WTC11 (cell line): Measurements from ENCODE around the gene EN2. TPM values are rescaled to one million over a fixed set of nuclear protein-coding genes. Genes with fewer than 3 reads are reported as not detected.

Experiments
- ATAC-seq: fragments of 200-7000 bp; cut with Tn5 transposase; 2 replicates; pipeline ENCODE4 v1.10.0; 2021; ENCODE audit warnings: mild to moderate bottlenecking, moderate library complexity
- CTCF ChIA-PET: fragments of 300-600 bp; sonication (Branson Sonifier 250); formaldehyde crosslinking; loops from one replicate; lab custom pipeline; 2021; ENCODE audit warnings: antibody characterized with exemption; lab: Charles Lee
- POLR2A ChIA-PET: fragments of 350-600 bp; sonication (Branson Sonifier 250); formaldehyde crosslinking; loops from one replicate; lab custom pipeline; 2021; ENCODE audit warnings: antibody characterized with exemption; lab: Charles Lee
- DNase-seq: peaks from one replicate; pipeline ENCODE4 v3.0.0; 2021; ENCODE audit warnings: low spot score
- H3K27ac Mint-ChIP-seq: 2 replicates; pipeline ENCODE4 v1.8.0; 2021; ENCODE audit warnings: mixed read lengths
- H3K27me3 Mint-ChIP-seq: 2 replicates; pipeline ENCODE4 v1.8.0; 2021; ENCODE audit warnings: low read depth, mild to moderate bottlenecking, moderate library complexity, mixed read lengths
- H3K36me3 Mint-ChIP-seq: 2 replicates; pipeline ENCODE4 v1.8.0; 2021; ENCODE audit warnings: mixed read lengths
- H3K4me1 Mint-ChIP-seq: 2 replicates; pipeline ENCODE4 v1.8.0; 2022; ENCODE audit warnings: mixed read lengths
- H3K4me3 Mint-ChIP-seq: 2 replicates; pipeline ENCODE4 v1.8.0; 2021; ENCODE audit warnings: mild to moderate bottlenecking, moderate library complexity, mixed read lengths
- H3K9me3 Mint-ChIP-seq: 2 replicates; pipeline ENCODE4 v1.8.0; 2021; ENCODE audit warnings: mixed read lengths
- ATF6 ChIP-seq: sonication (generic); formaldehyde crosslinking; IDR thresholded peaks from 2 replicates; pipeline ENCODE4 v1.8.1; 2023; ENCODE audit warnings: mild to moderate bottlenecking, missing genetic modification reagents
- CBFB ChIP-seq: sonication (generic); formaldehyde crosslinking; IDR thresholded peaks from 2 replicates; pipeline ENCODE4 v1.8.1; 2022; ENCODE audit warnings: mild to moderate bottlenecking, low read depth, missing genetic modification reagents
- CREB1 ChIP-seq: sonication (generic); formaldehyde crosslinking; IDR thresholded peaks from 2 replicates; pipeline ENCODE4 v1.8.0; 2023; ENCODE audit warnings: mild to moderate bottlenecking, missing genetic modification reagents
- CREM ChIP-seq: sonication (generic); formaldehyde crosslinking; IDR thresholded peaks from 2 replicates; pipeline ENCODE4 v1.8.1; 2022; ENCODE audit warnings: mild to moderate bottlenecking, missing genetic modification reagents, moderate library complexity
- ELF4 ChIP-seq: sonication (generic); formaldehyde crosslinking; IDR thresholded peaks from 2 replicates; pipeline ENCODE4 v1.8.1; 2022; ENCODE audit warnings: low read depth, mild to moderate bottlenecking, moderate library complexity, missing genetic modification reagents
- EMX1 ChIP-seq: fragments of 250-450 bp; sonication (Bioruptor Pico); IDR thresholded peaks from 2 replicates; pipeline ENCODE4 v1.8.0; 2021; ENCODE audit warnings: mild to moderate bottlenecking
- ETV6 ChIP-seq: sonication (generic); formaldehyde crosslinking; IDR thresholded peaks from 2 replicates; pipeline ENCODE4 v1.8.1; 2022; ENCODE audit warnings: mild to moderate bottlenecking, missing genetic modification reagents
- FOXK1 ChIP-seq: sonication (generic); formaldehyde crosslinking; IDR thresholded peaks from 2 replicates; pipeline ENCODE4 v1.8.0; 2022; ENCODE audit warnings: mild to moderate bottlenecking, moderate library complexity, missing genetic modification reagents
- IRF2 ChIP-seq: sonication (generic); formaldehyde crosslinking; IDR thresholded peaks from 2 replicates; pipeline ENCODE4 v1.8.0; 2022; ENCODE audit warnings: low read depth, missing genetic modification reagents, borderline replicate concordance
- JAZF1 ChIP-seq: fragments of 250-450 bp; sonication (Bioruptor Pico); IDR thresholded peaks from 2 replicates; pipeline ENCODE4 v1.9.0; 2021; ENCODE audit warnings: moderate library complexity, mild to moderate bottlenecking, inconsistent platforms
- MAX ChIP-seq: sonication (generic); formaldehyde crosslinking; IDR thresholded peaks from 2 replicates; pipeline ENCODE4 v1.8.0; 2022; ENCODE audit warnings: mild to moderate bottlenecking, missing genetic modification reagents
- MLX ChIP-seq: sonication (generic); formaldehyde crosslinking; IDR thresholded peaks from 2 replicates; pipeline ENCODE4 v1.8.1; 2023; ENCODE audit warnings: mild to moderate bottlenecking, missing genetic modification reagents, moderate library complexity
- NFYB ChIP-seq: sonication (generic); formaldehyde crosslinking; conservative IDR thresholded peaks from 2 replicates; pipeline ENCODE4 v1.8.0; 2022; ENCODE audit warnings: low read depth, missing genetic modification reagents
- NR1H2 ChIP-seq: sonication (generic); formaldehyde crosslinking; IDR thresholded peaks from 2 replicates; pipeline ENCODE4 v1.9.0; 2021; ENCODE audit warnings: mild to moderate bottlenecking, moderate library complexity, missing genetic modification reagents
- NR2C2 ChIP-seq: sonication (generic); formaldehyde crosslinking; IDR thresholded peaks from 2 replicates; pipeline ENCODE4 v1.8.0; 2022; ENCODE audit warnings: mild to moderate bottlenecking, missing genetic modification reagents
- PRRX2 ChIP-seq: fragments of 250-450 bp; sonication (Bioruptor Pico); IDR thresholded peaks from 2 replicates; pipeline ENCODE4 v1.8.0; 2021; ENCODE audit warnings: mild to moderate bottlenecking
- RORB ChIP-seq: fragments of 250-450 bp; sonication (Bioruptor Pico); IDR thresholded peaks from 2 replicates; pipeline ENCODE4 v1.9.0; 2021; ENCODE audit warnings: mild to moderate bottlenecking
- SOX15 ChIP-seq: fragments of 250-450 bp; sonication (Bioruptor Pico); IDR thresholded peaks from 2 replicates; pipeline ENCODE4 v1.9.0; 2021; ENCODE audit warnings: mild to moderate bottlenecking
- ZNF263 ChIP-seq: sonication (generic); formaldehyde crosslinking; IDR thresholded peaks from 2 replicates; pipeline ENCODE4 v1.8.1; 2022; ENCODE audit warnings: low read depth, mild to moderate bottlenecking, moderate library complexity, missing genetic modification reagents
- ZNF416 ChIP-seq: fragments of 250-450 bp; sonication (Bioruptor Pico); IDR thresholded peaks from 2 replicates; pipeline ENCODE4 v1.9.0; 2021; ENCODE audit warnings: mild to moderate bottlenecking, inconsistent platforms
- ZNF423 ChIP-seq: fragments of 250-450 bp; sonication (Bioruptor Pico); IDR thresholded peaks from 2 replicates; pipeline ENCODE4 v2.1.2; 2022; ENCODE audit warnings: mild to moderate bottlenecking, moderate library complexity
- total RNA-seq: library from RNA; stranded (reverse); gene quantifications from 3 replicates; pipeline ENCODE4 v1.2.3, GENCODE V29; 2021
- TF ChIP-seq, protein P1 (sequence below): sonication (generic); formaldehyde crosslinking; IDR thresholded peaks from 2 replicates; pipeline ENCODE4 v1.8.1; 2023; ENCODE audit warnings: mild to moderate bottlenecking, missing genetic modification reagents, moderate library complexity
- TF ChIP-seq, protein P2 (sequence below): sonication (generic); formaldehyde crosslinking; conservative IDR thresholded peaks from 2 replicates; pipeline ENCODE4 v1.8.1; 2022; ENCODE audit warnings: mild to moderate bottlenecking, missing genetic modification reagents
- TF ChIP-seq, protein P3 (sequence below): sonication (generic); formaldehyde crosslinking; IDR thresholded peaks from 2 replicates; pipeline ENCODE4 v1.8.1; 2022; ENCODE audit warnings: mild to moderate bottlenecking, moderate library complexity, missing genetic modification reagents
- TF ChIP-seq, protein P4 (sequence below): sonication (generic); formaldehyde crosslinking; IDR thresholded peaks from 2 replicates; pipeline ENCODE4 v1.8.0; 2022; ENCODE audit warnings: missing genetic modification reagents

The EN2 gene
- total RNA-seq, 1 experiment from 2014 or later, result not detected

DNA sequence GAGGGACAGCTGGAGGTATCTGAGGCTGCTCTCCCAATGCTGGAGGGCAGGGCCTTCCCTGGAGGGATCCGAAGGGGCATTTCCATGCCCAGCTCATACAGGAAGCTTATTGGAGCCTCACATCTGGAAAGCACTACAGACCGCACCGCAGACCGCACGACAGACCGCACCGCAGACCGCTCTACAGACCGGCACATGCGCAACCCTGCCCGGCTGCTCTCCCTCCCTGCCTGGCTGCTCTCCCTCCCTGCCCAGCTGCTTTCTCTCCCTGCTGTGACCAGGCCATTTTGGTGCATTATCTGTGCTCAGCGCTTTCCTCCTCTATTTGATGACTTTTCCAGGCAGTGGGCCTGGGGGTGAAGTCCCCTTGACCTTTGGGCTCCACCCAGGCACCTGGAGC is 39.6 kb upstream of the EN2 start:
- Mint-ChIP-seq H3K27ac (no peak overlapping the region), H3K9me3 (no peaks in the 10 kb centered on the region), H3K4me1 (peaks cover 5% of the 10 kb centered on the region; the same call in 1 of the 2 replicates), H3K36me3 (no peaks in the 10 kb centered on the region), H3K4me3 (no peak overlapping the region), H3K27me3 (peaks cover 3% of the 10 kb centered on the region)
- ChIA-PET CTCF (no interaction called here), POLR2A (no interaction called here)
- no peak for ATAC-seq
- no peak for DNase-seq
- TF ChIP-seq PRRX2 (no peak), ELF4 (CRISPR knock-in tag) (no peak), MLX (no peak), FOXK1 (CRISPR knock-in tag) (no peak), SOX15 (no peak), CREB1 (no peak), ZNF423 (CRISPR knock-in tag) (no peak), ETV6 (no peak), IRF2 (CRISPR knock-in tag) (no peak), ZNF263 (CRISPR knock-in tag) (no peak)
- TF ChIP-seq, protein P1, sequence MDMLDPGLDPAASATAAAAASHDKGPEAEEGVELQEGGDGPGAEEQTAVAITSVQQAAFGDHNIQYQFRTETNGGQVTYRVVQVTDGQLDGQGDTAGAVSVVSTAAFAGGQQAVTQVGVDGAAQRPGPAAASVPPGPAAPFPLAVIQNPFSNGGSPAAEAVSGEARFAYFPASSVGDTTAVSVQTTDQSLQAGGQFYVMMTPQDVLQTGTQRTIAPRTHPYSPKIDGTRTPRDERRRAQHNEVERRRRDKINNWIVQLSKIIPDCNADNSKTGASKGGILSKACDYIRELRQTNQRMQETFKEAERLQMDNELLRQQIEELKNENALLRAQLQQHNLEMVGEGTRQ (CRISPR knock-in tag), result no peak
- TF ChIP-seq, protein P2, sequence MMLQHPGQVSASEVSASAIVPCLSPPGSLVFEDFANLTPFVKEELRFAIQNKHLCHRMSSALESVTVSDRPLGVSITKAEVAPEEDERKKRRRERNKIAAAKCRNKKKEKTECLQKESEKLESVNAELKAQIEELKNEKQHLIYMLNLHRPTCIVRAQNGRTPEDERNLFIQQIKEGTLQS (CRISPR knock-in tag), result no peak

- ATAC-seq (no peak), DNase-seq (no peak)
- Mint-ChIP-seq H3K27me3 (peaks cover 3% of the 10 kb centered on the region; the same call in 1 of the 2 replicates), H3K4me3 (no peak overlapping the region), H3K4me1 (peaks cover 5% of the 10 kb centered on the region; the same call in 1 of the 2 replicates), H3K36me3 (no peaks in the 10 kb centered on the region), H3K27ac (no peak overlapping the region), H3K9me3 (no peaks in the 10 kb centered on the region)
- POLR2A ChIA-PET, result no interaction called here
- CTCF ChIA-PET, result interaction anchor here (0.5 kb wide), 1 partner anchor 378 kb away, joined by 3 read pairs; no protein-coding TSS in a partner anchor
- TF ChIP-seq ZNF416 (CRISPR knock-in tag) (no peak), CREM (CRISPR knock-in tag) (no peak), ETV6 (no peak), NR1H2 (no peak), EMX1 (CRISPR knock-in tag) (no peak), MAX (CRISPR knock-in tag) (no peak), NFYB (CRISPR knock-in tag) (no peak), CBFB (CRISPR knock-in tag) (no peak), MLX (no peak), NR2C2 (no peak), ATF6 (CRISPR knock-in tag) (no peak), JAZF1 (CRISPR knock-in tag) (no peak), RORB (no peak)
- TF ChIP-seq, protein P3, sequence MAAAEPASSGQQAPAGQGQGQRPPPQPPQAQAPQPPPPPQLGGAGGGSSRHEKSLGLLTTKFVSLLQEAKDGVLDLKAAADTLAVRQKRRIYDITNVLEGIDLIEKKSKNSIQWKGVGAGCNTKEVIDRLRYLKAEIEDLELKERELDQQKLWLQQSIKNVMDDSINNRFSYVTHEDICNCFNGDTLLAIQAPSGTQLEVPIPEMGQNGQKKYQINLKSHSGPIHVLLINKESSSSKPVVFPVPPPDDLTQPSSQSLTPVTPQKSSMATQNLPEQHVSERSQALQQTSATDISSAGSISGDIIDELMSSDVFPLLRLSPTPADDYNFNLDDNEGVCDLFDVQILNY (CRISPR knock-in tag), result no peak
- TF ChIP-seq, protein P4, sequence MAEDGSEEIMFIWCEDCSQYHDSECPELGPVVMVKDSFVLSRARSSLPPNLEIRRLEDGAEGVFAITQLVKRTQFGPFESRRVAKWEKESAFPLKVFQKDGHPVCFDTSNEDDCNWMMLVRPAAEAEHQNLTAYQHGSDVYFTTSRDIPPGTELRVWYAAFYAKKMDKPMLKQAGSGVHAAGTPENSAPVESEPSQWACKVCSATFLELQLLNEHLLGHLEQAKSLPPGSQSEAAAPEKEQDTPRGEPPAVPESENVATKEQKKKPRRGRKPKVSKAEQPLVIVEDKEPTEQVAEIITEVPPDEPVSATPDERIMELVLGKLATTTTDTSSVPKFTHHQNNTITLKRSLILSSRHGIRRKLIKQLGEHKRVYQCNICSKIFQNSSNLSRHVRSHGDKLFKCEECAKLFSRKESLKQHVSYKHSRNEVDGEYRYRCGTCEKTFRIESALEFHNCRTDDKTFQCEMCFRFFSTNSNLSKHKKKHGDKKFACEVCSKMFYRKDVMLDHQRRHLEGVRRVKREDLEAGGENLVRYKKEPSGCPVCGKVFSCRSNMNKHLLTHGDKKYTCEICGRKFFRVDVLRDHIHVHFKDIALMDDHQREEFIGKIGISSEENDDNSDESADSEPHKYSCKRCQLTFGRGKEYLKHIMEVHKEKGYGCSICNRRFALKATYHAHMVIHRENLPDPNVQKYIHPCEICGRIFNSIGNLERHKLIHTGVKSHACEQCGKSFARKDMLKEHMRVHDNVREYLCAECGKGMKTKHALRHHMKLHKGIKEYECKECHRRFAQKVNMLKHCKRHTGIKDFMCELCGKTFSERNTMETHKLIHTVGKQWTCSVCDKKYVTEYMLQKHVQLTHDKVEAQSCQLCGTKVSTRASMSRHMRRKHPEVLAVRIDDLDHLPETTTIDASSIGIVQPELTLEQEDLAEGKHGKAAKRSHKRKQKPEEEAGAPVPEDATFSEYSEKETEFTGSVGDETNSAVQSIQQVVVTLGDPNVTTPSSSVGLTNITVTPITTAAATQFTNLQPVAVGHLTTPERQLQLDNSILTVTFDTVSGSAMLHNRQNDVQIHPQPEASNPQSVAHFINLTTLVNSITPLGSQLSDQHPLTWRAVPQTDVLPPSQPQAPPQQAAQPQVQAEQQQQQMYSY (CRISPR knock-in tag), result no peak
These were observed 38.8 kb upstream of the EN2 start for GRCh38 chr7:155418941-155419755.
